GM12801 (cell line): Measurements from ENCODE around the gene FIGLA.

Source experiments
- CTCF ChIP-seq: IDR thresholded peaks from one replicate; pipeline ENCODE4 v1.5.1; 2011; ENCODE audit warnings: control low read depth; ENCODE audit not compliant: insufficient read length; ENCODE audit errors: extremely low read depth

FIGLA gene

GRCh38 chr2:70831861-70832260, 41.4 kb upstream of the FIGLA start:
- no peak for TF ChIP-seq CTCF

GRCh38 chr2:70830366-70830765, 39.9 kb upstream of the FIGLA start:
- no peak for TF ChIP-seq CTCF

- no peak for TF ChIP-seq CTCF
Observed at GRCh38 chr2:70829916-70830315, 39.5 kb upstream of the FIGLA start.

- TF ChIP-seq CTCF, result no peak
Observed at GRCh38 chr2:70828914-70829824, 38.7 kb upstream of the FIGLA start.

GRCh38 chr2:70828115-70828514, 37.7 kb upstream of the FIGLA start:
- TF ChIP-seq CTCF, result no peak

- TF ChIP-seq CTCF, result no peak
Observed at GRCh38 chr2:70827388-70827787, 36.9 kb upstream of the FIGLA start.

GRCh38 chr2:70826696-70827350, 36.4 kb upstream of the FIGLA start:
- TF ChIP-seq CTCF, result no peak
